A673 (cell line): Measurements from ENCODE around the gene ETV6. TPM values are rescaled to one million over a fixed set of nuclear protein-coding genes. Genes with fewer than 3 reads are reported as not detected.

Experiments
- BruUV-seq: library from RNA; stranded (reverse); fragments of 400-500 nt; replicated peaks from 2 replicates; lab custom pipeline; 2021; lab: Mats Ljungman, UMichigan
- CTCF ChIA-PET: fragments of 300-600 bp; sonication (Branson Sonifier 250); formaldehyde crosslinking; loops from one replicate; lab custom pipeline; 2022; ENCODE audit warnings: antibody characterized with exemption; lab: Charles Lee
- POLR2A ChIA-PET: fragments of 300-600 bp; sonication (Branson Sonifier 250); formaldehyde crosslinking; loops from one replicate; lab custom pipeline; 2022; ENCODE audit warnings: antibody characterized with exemption; ENCODE audit not compliant: low non-redundant PET; lab: Charles Lee
- DNase-seq: peaks from one replicate; pipeline ENCODE4 v3.0.0-alpha.2; 2015; ENCODE audit warnings: low spot score
- H3K27ac ChIP-seq: fragments of 200-600 bp; sonication (generic); 2 replicates; pipeline ENCODE4 v1.5.1; 2016; ENCODE audit warnings: mixed run types, low read depth, mild to moderate bottlenecking, mixed read lengths, antibody characterized with exemption, low read length; ENCODE audit not compliant: poor library complexity, severe bottlenecking
- H3K27me3 ChIP-seq: fragments of 200-600 bp; sonication (generic); replicated peaks from 2 replicates; pipeline ENCODE4 v1.6.1; 2017; ENCODE audit warnings: mixed run types, low read depth, mild to moderate bottlenecking, mixed read lengths, antibody characterized with exemption, low read length; ENCODE audit not compliant: insufficient read depth, poor library complexity
- H3K36me3 ChIP-seq: fragments of 200-600 bp; sonication (generic); 2 replicates; pipeline ENCODE4 v1.6.1; 2016; ENCODE audit warnings: mixed run types, mild to moderate bottlenecking, mixed read lengths, antibody characterized with exemption, low read length; ENCODE audit not compliant: insufficient read depth, poor library complexity, severe bottlenecking
- H3K4me1 ChIP-seq: fragments of 200-600 bp; sonication (generic); 2 replicates; pipeline ENCODE4 v1.6.1; 2017; ENCODE audit warnings: mixed run types, mild to moderate bottlenecking, mixed read lengths, antibody characterized with exemption, low read length; ENCODE audit not compliant: insufficient read depth, poor library complexity, severe bottlenecking
- H3K4me3 ChIP-seq: fragments of 200-600 bp; sonication (generic); 2 replicates; pipeline ENCODE4 v1.5.1; 2016; ENCODE audit warnings: low read depth, mixed run types, mild to moderate bottlenecking, mixed read lengths, low read length; ENCODE audit not compliant: poor library complexity, severe bottlenecking
- H3K9me3 ChIP-seq: fragments of 200-600 bp; sonication (generic); 2 replicates; pipeline ENCODE4 v1.6.1; 2016; ENCODE audit warnings: mixed run types, low read depth, mild to moderate bottlenecking, mixed read lengths, antibody characterized with exemption, low read length; ENCODE audit not compliant: poor library complexity, severe bottlenecking
- EZH2 ChIP-seq: fragments of 200-600 bp; sonication (generic); IDR thresholded peaks from 2 replicates; pipeline ENCODE4 v1.6.1; 2017; ENCODE audit warnings: borderline replicate concordance, low read depth, mild to moderate bottlenecking, mixed read lengths, antibody characterized with exemption, low read length; ENCODE audit not compliant: poor library complexity, severe bottlenecking
- intact Hi-C: fragments of 100-400 bp; cut with micrococcal nuclease; formaldehyde crosslinking; loops from one replicate; pipeline ENCODE4 v1.10.0; 2022; ENCODE audit not compliant: unreplicated experiment
- total RNA-seq: library from RNA; stranded (reverse); gene quantifications from 2 replicates; pipeline ENCODE4 v1.2.3, GENCODE V29; 2021
- TF ChIP-seq, protein P1 (sequence below): fragments of 300-800, 200-600 bp; sonication (generic); conservative IDR thresholded peaks from 2 replicates; pipeline ENCODE4 v1.5.1; 2017; ENCODE audit warnings: low read depth, mild to moderate bottlenecking, antibody characterized with exemption, low read length, moderate library complexity, mixed read lengths

The ETV6 gene
- total RNA-seq, 1 experiment from 2014 or later, result 32.4 TPM

DNA sequence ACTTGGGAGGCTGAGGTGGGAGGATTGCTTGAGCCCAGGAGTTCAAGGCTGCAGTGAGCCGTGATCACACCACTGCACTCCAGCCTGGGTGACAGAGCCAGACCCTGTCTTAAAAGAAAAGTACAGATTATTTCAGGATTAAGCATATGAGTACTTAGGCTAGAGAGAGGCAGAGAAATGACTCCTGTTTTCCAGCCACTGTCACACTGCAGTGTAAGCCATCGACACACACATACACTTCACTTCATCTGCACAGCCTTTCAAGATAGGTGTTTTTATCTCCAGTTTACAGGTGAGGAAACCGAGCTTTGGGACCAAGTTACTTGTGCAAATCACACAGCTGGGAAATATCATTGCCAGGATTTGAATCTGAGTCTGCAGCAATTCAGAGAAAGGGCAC is 77.2 kb downstream of the ETV6 start:
- TF ChIP-seq, protein P1, sequence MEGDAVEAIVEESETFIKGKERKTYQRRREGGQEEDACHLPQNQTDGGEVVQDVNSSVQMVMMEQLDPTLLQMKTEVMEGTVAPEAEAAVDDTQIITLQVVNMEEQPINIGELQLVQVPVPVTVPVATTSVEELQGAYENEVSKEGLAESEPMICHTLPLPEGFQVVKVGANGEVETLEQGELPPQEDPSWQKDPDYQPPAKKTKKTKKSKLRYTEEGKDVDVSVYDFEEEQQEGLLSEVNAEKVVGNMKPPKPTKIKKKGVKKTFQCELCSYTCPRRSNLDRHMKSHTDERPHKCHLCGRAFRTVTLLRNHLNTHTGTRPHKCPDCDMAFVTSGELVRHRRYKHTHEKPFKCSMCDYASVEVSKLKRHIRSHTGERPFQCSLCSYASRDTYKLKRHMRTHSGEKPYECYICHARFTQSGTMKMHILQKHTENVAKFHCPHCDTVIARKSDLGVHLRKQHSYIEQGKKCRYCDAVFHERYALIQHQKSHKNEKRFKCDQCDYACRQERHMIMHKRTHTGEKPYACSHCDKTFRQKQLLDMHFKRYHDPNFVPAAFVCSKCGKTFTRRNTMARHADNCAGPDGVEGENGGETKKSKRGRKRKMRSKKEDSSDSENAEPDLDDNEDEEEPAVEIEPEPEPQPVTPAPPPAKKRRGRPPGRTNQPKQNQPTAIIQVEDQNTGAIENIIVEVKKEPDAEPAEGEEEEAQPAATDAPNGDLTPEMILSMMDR, result no peak
- no peak for TF ChIP-seq EZH2
- H3K4me3 ChIP-seq, result no peak overlapping the region
- POLR2A ChIA-PET, result no interaction called here
- peaks cover 41% of the 10 kb centered on the region for H3K4me1 ChIP-seq
- BruUV-seq, result no TSS peak
- intact Hi-C loops, result no loop called here
- CTCF ChIA-PET, result no interaction called here
- H3K36me3 ChIP-seq, result no peaks in the 10 kb centered on the region
- H3K27me3 ChIP-seq, result no peaks in the 10 kb centered on the region
- no peak for DNase-seq
- H3K9me3 ChIP-seq, result no peaks in the 10 kb centered on the region
- no peak overlapping the region for H3K27ac ChIP-seq

DNA sequence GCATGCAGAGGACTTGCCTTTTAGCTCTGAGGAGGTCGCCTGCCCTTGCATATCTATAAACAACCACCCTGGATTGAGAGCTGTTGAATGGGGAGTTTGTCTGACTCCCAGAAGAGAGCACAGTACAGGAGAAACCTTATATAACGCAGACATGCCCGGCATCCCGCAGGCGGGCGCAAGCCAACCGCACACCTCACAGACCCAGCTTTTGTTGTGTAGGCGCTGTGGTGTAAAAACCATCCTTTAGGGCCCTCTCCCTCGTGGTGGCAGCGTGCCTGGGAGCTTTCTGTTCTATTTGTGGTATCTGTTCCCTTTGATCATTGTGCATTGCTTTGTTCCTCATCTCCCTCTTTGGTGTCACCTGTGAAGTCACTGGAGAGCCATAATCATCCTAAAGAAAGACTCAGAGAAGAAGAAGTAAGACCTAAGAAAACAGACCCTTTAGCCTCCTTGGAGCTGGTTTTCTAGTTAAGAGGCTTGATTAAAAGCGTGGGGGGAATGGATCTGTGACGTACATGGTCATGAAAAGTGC is 77.7 kb downstream of the ETV6 start:
- CTCF ChIA-PET, result no interaction called here
- peaks cover 39% of the 10 kb centered on the region for H3K4me1 ChIP-seq
- H3K4me3 ChIP-seq, result no peak overlapping the region
- intact Hi-C loops, result no loop called here
- no peak overlapping the region for H3K27ac ChIP-seq
- no peaks in the 10 kb centered on the region for H3K9me3 ChIP-seq
- H3K27me3 ChIP-seq, result no peaks in the 10 kb centered on the region
- no TSS peak for BruUV-seq
- no peak for DNase-seq
- POLR2A ChIA-PET, result no interaction called here
- H3K36me3 ChIP-seq, result no peaks in the 10 kb centered on the region
- no peak for TF ChIP-seq EZH2
- TF ChIP-seq, protein P1, result no peak

DNA sequence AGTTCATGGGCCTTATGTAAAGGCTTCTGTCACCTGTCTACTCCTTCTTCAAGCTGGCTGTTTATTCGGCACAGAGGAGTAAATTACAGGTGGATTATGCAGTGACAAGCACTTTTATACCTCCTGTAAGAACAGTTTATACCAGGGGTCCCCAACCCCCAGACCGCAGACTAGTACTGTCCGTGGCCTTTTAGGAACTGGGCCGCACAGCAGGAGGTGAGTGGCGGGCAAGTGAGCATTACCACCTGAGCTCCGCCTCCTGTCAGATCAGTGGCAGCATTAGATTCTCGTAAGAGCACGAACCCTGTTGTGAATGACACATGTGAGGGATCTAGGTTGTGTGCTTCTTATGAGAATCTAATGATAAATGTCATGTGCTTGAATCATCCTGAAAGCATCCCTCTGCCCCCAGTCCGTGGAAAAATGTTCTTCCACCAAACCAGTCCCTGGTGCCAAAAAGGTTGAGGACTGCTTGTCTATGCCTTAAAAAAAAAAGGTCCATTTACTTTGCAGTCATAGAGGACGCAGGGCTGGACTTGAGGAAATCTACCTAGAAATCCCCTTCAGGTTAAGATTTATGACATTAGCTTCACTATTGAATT is 78.8 kb downstream of the ETV6 start:
- POLR2A ChIA-PET, result no interaction called here
- Histone ChIP-seq H3K27me3 (no peaks in the 10 kb centered on the region), H3K4me1 (peaks cover 37% of the 10 kb centered on the region), H3K9me3 (no peaks in the 10 kb centered on the region), H3K4me3 (no peak overlapping the region), H3K36me3 (no peaks in the 10 kb centered on the region), H3K27ac (no peak overlapping the region)
- DNase-seq, result no peak
- CTCF ChIA-PET, result no interaction called here
- TF ChIP-seq, protein P1, result no peak
- TF ChIP-seq EZH2, result no peak
- intact Hi-C loops, result no loop called here
- BruUV-seq, result no TSS peak
